ENCODE measurements around the gene RPSA. TPM values are rescaled to one million over a fixed set of nuclear protein-coding genes. Genes with fewer than 3 reads are reported as not detected.
A peak's percentile ranks its signal among the peaks of the same experiment; 100 is the strongest.

RPSA gene
- total RNA-seq, 2 experiments from 2014 or later = 1,232 to 1,591 TPM

DNA sequence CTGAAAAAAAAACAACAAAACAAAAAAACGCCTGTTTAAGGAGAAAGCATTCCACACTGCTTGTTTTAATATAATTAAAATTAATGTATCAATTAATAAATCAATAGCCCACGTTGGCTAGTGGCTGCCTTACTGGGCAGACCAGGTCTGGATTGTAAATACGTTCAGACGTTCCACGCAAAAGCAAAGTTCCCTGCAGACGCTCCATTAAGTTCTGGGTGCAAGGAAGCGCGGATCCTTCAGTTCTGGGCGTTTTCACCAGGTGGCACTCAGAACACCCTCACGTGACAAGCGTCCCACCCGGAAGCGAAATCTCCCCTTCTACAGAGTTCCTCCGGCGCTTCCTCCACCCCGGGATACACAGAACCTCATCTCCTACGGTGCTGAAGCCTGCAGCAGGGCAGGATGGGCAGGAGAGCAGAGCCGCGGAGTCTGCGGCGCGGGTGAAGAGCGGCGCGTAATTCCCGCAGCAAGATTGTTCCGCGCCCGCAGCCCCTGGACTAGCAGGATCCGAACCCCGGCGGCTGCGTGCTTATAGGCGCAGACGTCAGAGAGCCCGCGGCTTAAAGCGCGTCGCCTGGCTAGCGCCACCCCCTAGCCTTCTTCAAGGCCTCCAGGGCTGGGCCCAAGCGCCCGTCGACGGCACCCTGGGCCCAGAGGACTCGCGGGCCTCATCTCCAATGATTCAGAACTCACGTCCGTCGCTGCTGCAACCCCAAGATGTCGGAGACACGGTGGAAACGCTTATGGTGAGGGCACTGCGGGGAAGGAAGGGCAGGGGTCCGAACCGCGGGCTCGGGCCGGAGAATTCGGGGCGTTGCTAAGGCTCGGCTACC is 23.3 kb upstream of the RPSA start, which contains the start of gene SLC25A38:
Gene SLC25A38, plus strand, starts transcription at position 326 of the 836 bp plus-strand sequence. Its CDS starts 355 bp downstream, at position 681.
- H3K9me3 Mint-ChIP-seq (ENCODE audit: low read depth) = no peaks in the 10 kb centered on the region
- ATAC-seq = peak; percentile 82
- peak within 1 kb of the TSS; percentile 99 for H3K27ac Mint-ChIP-seq
- peak; percentile 91 for DNase-seq
- H3K36me3 Mint-ChIP-seq = peaks cover 7% of the 10 kb centered on the region
- no peaks in the 10 kb centered on the region for H3K27me3 Mint-ChIP-seq
- CTCF ChIA-PET = interaction anchor here (1.9 to 2.3 kb wide), 2 partner anchors 23 to 95 kb away, joined by 9 to 10 read pairs; partner anchors contain the start of gene RPSA
- peak within 1 kb of the TSS; percentile 96 for H3K4me3 Mint-ChIP-seq
- peaks cover 46% of the 10 kb centered on the region for H3K4me1 Mint-ChIP-seq

- peaks cover 9% of the 10 kb centered on the region for H3K36me3 Mint-ChIP-seq
- no peaks in the 10 kb centered on the region for H3K9me3 Mint-ChIP-seq (ENCODE audit: low read depth)
- peak overlapping the region; percentile 96 for H3K4me3 Mint-ChIP-seq
- H3K27me3 Mint-ChIP-seq = no peaks in the 10 kb centered on the region
- peak overlapping the region; percentile 99 for H3K27ac Mint-ChIP-seq
- H3K4me1 Mint-ChIP-seq = peaks cover 54% of the 10 kb centered on the region
- peak; percentile 84 for ATAC-seq
- DNase-seq = peak; percentile 97
- CTCF ChIA-PET = interaction anchor here (0.7 to 2.3 kb wide), 9 partner anchors 15 to 733 kb away, joined by 3 to 10 read pairs (median 4); partner anchors contain the start of gene RPSA
These were observed 22.4 kb upstream of the RPSA start for GRCh38 chr3:39383881-39384664.

- Mint-ChIP-seq H3K9me3 (ENCODE audit: low read depth) (no peaks in the 10 kb centered on the region), H3K4me3 (peak overlapping the region; percentile 96), H3K36me3 (peaks cover 14% of the 10 kb centered on the region), H3K27me3 (no peaks in the 10 kb centered on the region), H3K4me1 (peaks cover 59% of the 10 kb centered on the region), H3K27ac (peak overlapping the region; percentile 62)
- CTCF ChIA-PET = interaction anchor here (0.9 to 2.3 kb wide), 8 partner anchors 14 to 96 kb away, joined by 3 to 10 read pairs (median 4); partner anchors contain the start of gene RPSA
- DNase-seq = no peak
- ATAC-seq = no peak
These were observed 21.9 kb upstream of the RPSA start for GRCh38 chr3:39384665-39385000.

GRCh38 chr3:39385456-39386090 is 20.9 kb upstream of the RPSA start:
- no peak for ATAC-seq
- Mint-ChIP-seq H3K36me3 (peaks cover 19% of the 10 kb centered on the region), H3K4me3 (peak overlapping the region; percentile 96), H3K4me1 (peaks cover 63% of the 10 kb centered on the region), H3K9me3 (ENCODE audit: low read depth) (no peaks in the 10 kb centered on the region), H3K27ac (peak overlapping the region; percentile 62), H3K27me3 (no peaks in the 10 kb centered on the region)
- CTCF ChIA-PET = interaction anchor here (1.3 to 2.3 kb wide), 6 partner anchors 16 to 97 kb away, joined by 3 to 10 read pairs (median 8); partner anchors contain the start of gene RPSA
- DNase-seq = no peak

GRCh38 chr3:39386318-39386717 is 20.2 kb upstream of the RPSA start:
- Mint-ChIP-seq H3K27ac (peak overlapping the region; percentile 11), H3K9me3 (ENCODE audit: low read depth) (no peaks in the 10 kb centered on the region), H3K4me3 (no peak overlapping the region), H3K4me1 (peaks cover 71% of the 10 kb centered on the region), H3K27me3 (no peaks in the 10 kb centered on the region), H3K36me3 (peaks cover 27% of the 10 kb centered on the region)
- DNase-seq = peak; percentile 36
- CTCF ChIA-PET = interaction anchor here (1.3 to 2.0 kb wide), 4 partner anchors 15 to 98 kb away, joined by 3 to 9 read pairs (median 6); partner anchors contain the start of gene RPSA
- no peak for ATAC-seq

DNA sequence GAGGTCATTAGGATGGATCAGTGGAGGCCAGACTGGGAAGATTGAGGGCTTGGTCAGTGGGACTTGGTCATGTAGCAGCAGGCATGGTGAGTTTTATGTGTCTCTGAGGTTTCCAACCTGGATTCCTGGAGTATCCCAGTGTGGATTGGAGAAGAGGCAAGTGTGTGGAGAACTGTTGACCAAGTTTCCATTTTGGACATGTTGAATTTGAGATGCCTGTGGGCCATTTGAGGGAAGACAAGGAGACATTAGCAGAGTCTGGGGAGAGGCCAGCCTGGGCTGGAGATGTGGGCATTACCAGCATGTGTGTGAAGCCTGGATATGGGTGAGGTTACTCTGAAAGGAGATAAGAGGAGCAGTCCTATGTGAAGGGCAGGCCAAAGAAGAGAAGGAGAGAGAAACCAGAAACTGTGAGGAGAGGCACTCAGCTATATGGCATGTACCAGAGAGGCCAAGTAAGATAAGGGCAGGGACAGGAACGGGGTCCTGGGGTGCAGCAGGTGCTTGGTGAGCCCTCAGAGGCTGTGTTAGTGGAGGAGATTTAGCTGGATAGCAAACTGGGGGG is 19.0 kb upstream of the RPSA start:
- DNase-seq (no peak), ATAC-seq (no peak)
- H3K4me1 Mint-ChIP-seq = peaks cover 65% of the 10 kb centered on the region
- no peaks in the 10 kb centered on the region for H3K9me3 Mint-ChIP-seq (ENCODE audit: low read depth)
- H3K36me3 Mint-ChIP-seq = peaks cover 36% of the 10 kb centered on the region
- H3K4me3 Mint-ChIP-seq = no peak overlapping the region
- CTCF ChIA-PET = interaction anchor here (1.8 to 2.0 kb wide), 3 partner anchors 19 to 99 kb away, joined by 5 to 9 read pairs (median 7); partner anchors contain the start of gene RPSA
- no peaks in the 10 kb centered on the region for H3K27me3 Mint-ChIP-seq
- peak overlapping the region; percentile 83 for H3K27ac Mint-ChIP-seq

GRCh38 chr3:39388153-39388552 is 18.4 kb upstream of the RPSA start:
- DNase-seq = no peak
- Mint-ChIP-seq H3K27me3 (no peaks in the 10 kb centered on the region), H3K36me3 (peaks cover 41% of the 10 kb centered on the region), H3K9me3 (ENCODE audit: low read depth) (no peaks in the 10 kb centered on the region), H3K4me1 (peaks cover 61% of the 10 kb centered on the region), H3K27ac (peak overlapping the region; percentile 83), H3K4me3 (no peak overlapping the region)
- CTCF ChIA-PET = interaction anchor here (1.0 to 2.9 kb wide), 5 partner anchors 10 to 198 kb away, joined by 3 to 13 read pairs (median 7); partner anchors contain the start of gene RPSA
- no peak for ATAC-seq

GRCh38 chr3:39388741-39389248 is 17.7 kb upstream of the RPSA start:
- DNase-seq (no peak), ATAC-seq (peak; percentile 46)
- CTCF ChIA-PET = interaction anchor here (0.6 to 2.9 kb wide), 7 partner anchors 11 to 199 kb away, joined by 3 to 13 read pairs (median 5); partner anchors contain the start of gene RPSA
- peak overlapping the region; percentile 57 for H3K4me3 Mint-ChIP-seq
- H3K27ac Mint-ChIP-seq = peak overlapping the region; percentile 83
- no peaks in the 10 kb centered on the region for H3K9me3 Mint-ChIP-seq (ENCODE audit: low read depth)
- peaks cover 61% of the 10 kb centered on the region for H3K4me1 Mint-ChIP-seq
- no peaks in the 10 kb centered on the region for H3K27me3 Mint-ChIP-seq
- H3K36me3 Mint-ChIP-seq = peaks cover 45% of the 10 kb centered on the region

DNA sequence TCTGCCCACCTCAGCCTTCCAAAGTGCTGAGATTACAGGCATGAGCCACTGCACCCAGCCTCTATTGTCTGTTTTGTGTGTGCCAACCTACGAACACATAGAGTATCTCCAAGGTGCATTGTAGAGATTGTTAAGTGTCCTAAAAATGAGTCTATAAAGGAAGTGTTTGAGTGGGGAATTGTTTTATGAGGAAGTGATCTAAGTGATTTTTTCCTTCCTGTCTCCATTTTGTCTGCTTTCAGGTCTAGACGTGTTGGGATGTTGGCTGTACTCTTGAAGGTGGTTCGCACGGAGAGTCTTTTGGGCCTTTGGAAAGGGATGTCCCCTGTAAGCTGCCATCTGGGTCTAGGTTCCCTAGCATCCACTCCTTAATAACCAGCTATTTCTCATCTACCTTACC is 16.3 kb upstream of the RPSA start:
- DNase-seq = no peak
- Mint-ChIP-seq H3K9me3 (ENCODE audit: low read depth) (no peaks in the 10 kb centered on the region), H3K36me3 (peaks cover 59% of the 10 kb centered on the region), H3K27me3 (no peaks in the 10 kb centered on the region), H3K27ac (peak overlapping the region; percentile 55), H3K4me1 (peaks cover 58% of the 10 kb centered on the region), H3K4me3 (no peak overlapping the region)
- no peak for ATAC-seq
- CTCF ChIA-PET = interaction anchor here (1.3 to 2.9 kb wide), 2 partner anchors 18 to 102 kb away, joined by 5 to 13 read pairs; partner anchors contain the start of gene RPSA

DNA sequence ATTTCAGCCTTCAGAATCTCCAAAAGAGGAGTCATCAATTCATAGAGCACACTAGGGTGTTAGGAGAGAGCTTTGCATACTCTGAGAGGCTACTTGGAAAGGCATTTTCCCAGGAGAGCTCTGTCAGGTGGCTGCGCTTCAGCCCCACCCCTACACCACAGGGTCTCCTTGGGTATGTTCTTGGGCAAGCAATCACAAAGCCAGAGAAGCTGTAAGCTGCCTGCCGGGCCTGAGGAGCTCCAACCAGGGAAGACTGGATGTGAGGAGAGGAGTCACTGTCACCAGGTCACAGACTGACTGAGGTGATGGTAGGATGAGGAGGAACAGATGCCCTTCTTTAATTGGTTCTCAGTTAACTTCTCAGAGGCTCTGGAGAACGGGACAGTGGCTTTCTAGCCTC is 9.8 kb upstream of the RPSA start:
- Mint-ChIP-seq H3K4me3 (no peak overlapping the region), H3K27me3 (no peaks in the 10 kb centered on the region), H3K4me1 (peaks cover 19% of the 10 kb centered on the region), H3K9me3 (ENCODE audit: low read depth) (no peaks in the 10 kb centered on the region), H3K36me3 (peaks cover 71% of the 10 kb centered on the region), H3K27ac (peak overlapping the region; percentile 41)
- ATAC-seq (no peak), DNase-seq (no peak)
- CTCF ChIA-PET = interaction anchor here (1.3 to 2.4 kb wide), 2 partner anchors 10 to 11 kb away, joined by 4 to 11 read pairs; partner anchors contain the start of gene RPSA

- H3K27ac Mint-ChIP-seq = no peak overlapping the region
- H3K4me1 Mint-ChIP-seq = peaks cover 25% of the 10 kb centered on the region
- no peak for ATAC-seq
- H3K27me3 Mint-ChIP-seq = no peaks in the 10 kb centered on the region
- H3K4me3 Mint-ChIP-seq = no peak overlapping the region
- DNase-seq = no peak
- CTCF ChIA-PET = interaction anchor here (1.2 to 2.4 kb wide), 3 partner anchors 8 to 110 kb away, joined by 4 to 11 read pairs (median 6); partner anchors contain the start of gene RPSA
- no peaks in the 10 kb centered on the region for H3K9me3 Mint-ChIP-seq (ENCODE audit: low read depth)
- H3K36me3 Mint-ChIP-seq = peaks cover 59% of the 10 kb centered on the region
These were observed 7.8 kb upstream of the RPSA start for GRCh38 chr3:39398700-39399099.

DNA sequence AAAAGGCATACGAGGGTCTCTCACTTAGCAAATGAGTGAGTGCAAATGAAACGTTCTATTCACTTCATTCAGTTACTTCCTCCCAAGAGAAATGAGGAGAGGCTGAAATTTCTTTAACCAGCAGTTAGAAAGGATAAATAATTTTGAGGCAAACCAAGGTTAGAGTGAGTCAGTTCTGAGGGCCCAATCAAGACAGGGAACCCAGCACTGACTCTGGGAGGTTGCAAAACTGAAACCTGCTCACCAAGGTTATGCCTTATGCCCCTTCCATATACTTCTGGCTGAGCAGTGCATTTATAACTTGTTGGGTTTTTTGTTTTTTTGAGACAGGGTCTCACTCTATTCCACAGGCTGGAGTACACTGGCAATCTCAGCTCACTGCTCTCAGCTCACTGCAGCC is 4.5 kb upstream of the RPSA start:
- Mint-ChIP-seq H3K36me3 (peaks cover 31% of the 10 kb centered on the region), H3K27ac (peak overlapping the region; percentile 79)
- ATAC-seq = no peak

More for the DNA sequence above, 4.5 kb upstream of the RPSA start:
- H3K4me1 Mint-ChIP-seq = peaks cover 36% of the 10 kb centered on the region
- no peaks in the 10 kb centered on the region for H3K27me3 Mint-ChIP-seq
- peak; percentile 57 for DNase-seq
- no peaks in the 10 kb centered on the region for H3K9me3 Mint-ChIP-seq (ENCODE audit: low read depth)
- H3K4me3 Mint-ChIP-seq = no peak overlapping the region
- CTCF ChIA-PET = interaction anchor here (0.9 to 1.4 kb wide), 4 partner anchors 13 to 109 kb away, joined by 3 to 5 read pairs (median 4); no protein-coding TSS in a partner anchor
